Thyroid gland (tissue), 4 donors: ENCODE data around the gene BUD31.

Source experiments
- CTCF ChIP-seq, 6 experiments: fragments of 200-600 bp in 3 of 6; fragments of 450-650 bp in 3 of 6; sonication (generic) in 3 of 6; IDR thresholded peaks; one replicate each; pipeline ENCODE4 v1.5.1; 2016 to 2019; ENCODE audit warnings: antibody characterized with exemption in 6 of 6, mild to moderate bottlenecking in 2 of 6, inconsistent platforms in 1 of 6, moderate library complexity in 1 of 6
- POLR2A ChIP-seq, 2 donors: fragments of 450-650 bp; IDR thresholded peaks; one replicate each; pipeline ENCODE4 v1.6.1; 2017; ENCODE audit warnings: antibody characterized with exemption in 2 of 2, mild to moderate bottlenecking in 2 of 2, moderate library complexity in 1 of 2

DNA sequence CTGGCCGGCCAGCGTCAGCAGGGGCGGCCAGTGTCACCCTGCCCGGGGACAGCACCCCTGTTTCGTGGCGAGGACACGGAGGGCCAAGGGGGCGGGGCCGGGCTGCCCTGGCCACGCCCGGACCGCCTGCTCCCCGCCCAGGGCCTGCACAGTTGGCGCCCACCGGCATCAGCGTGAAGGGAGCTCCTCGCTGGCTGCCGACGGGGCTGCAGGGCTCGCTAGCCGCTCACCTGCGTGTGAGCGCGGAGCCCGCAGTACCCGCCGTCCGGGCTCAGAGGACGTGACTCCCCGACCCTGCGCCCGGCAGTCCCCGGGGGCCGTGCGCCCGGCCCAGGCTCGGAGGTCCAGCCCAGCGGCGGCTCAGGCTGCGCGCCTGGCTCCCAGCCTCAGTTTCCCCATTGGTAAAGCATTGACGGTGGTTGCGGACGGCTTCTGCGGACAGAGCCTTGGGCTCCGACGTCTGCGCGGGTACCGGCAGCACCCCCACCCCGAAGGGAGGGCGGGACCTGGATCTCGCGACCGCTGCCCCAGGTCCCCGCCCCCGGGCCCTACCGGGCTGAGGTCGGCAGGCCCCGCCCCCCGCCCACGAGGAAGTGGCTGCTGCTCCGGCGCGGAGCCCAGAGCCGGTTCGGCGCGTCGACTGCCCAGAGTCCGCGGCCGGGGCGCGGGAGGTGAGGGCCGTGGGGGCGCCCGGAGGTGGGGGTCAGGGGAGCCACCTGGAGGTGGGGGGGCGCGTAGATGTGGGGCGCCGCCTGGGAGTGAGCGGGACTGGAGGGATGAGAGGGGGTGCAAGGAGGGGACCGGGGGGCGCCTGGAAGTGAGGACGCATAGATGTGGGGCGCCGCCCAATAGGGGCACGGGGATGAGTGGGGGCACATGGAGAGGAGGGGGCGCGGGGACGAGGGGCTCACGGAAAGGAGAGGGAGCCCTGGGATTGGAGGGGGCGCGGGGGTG, 34.4 kb upstream of the BUD31 start, which contains the start of gene ARPC1B:
- TF ChIP-seq CTCF (IDR thresholded peaks at IDR 0.05), result no peak
- peak in 1 of 2 donors; percentile 70 for TF ChIP-seq POLR2A (IDR thresholded peaks at IDR 0.05)
